ENCODE data around the gene CDH23.

- no peak for TF ChIP-seq CTCF (IDR thresholded peaks at IDR 0.05)
- TF ChIP-seq POLR2A (IDR thresholded peaks at IDR 0.05): no peak
- TF ChIP-seq POLR2AphosphoS5 (IDR thresholded peaks at IDR 0.05): no peak
Measured at GRCh38 chr10:71745664-71746250, 349.0 kb downstream of the CDH23 start.
